ENCODE measurements around the gene C10orf88.

The C10orf88 gene, protein sequence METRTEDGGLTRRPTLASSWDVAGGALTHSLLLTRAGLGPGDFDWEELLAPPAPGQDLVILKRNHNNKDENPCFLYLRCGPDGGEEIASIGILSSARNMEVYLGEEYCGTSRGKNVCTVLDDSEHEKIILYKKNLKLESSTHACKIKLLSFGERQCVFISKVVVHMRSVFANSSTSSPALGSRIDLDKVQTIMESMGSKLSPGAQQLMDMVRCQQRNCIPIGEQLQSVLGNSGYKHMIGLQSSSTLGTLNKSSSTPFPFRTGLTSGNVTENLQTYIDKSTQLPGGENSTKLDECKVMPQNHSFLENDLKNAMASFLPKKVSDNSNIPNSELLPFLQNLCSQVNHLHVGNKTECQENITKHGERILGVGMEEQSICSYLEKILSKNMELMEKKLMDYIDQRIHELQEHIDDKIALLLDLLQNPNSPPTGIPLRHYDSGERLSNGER

GRCh38 chr10:122953902-122954730, at the start of gene C10orf88:
Gene C10orf88 (minus strand): TSS chr10:122954227. CDS start chr10:122954178, 49 bp downstream.
- peak; percentile 99 for DNase-seq

- DNase-seq, result no peak
Measured at GRCh38 chr10:123001370-123001769, 47.3 kb upstream of the C10orf88 start.

- DNase-seq, result no peak
Measured at GRCh38 chr10:123000155-123000554, 46.1 kb upstream of the C10orf88 start.

DNA sequence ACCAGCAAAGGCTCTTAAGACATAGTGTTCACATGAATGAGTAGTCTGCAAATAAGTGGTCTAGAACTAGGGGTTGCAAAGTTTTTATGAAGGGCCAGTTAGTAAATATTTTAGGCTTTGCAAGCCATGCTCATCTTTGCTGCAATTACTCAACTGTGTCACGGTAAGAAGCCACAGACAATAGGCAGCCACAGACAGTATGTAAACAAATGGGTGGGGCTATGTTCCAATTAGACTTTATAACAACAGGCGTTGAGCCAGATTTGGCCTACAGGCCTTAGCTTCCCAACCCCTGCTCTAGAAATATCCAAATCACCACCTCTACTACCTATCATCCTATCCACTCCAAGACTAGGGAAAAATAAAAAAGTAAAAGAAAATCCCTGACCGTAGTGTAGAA, 45.3 kb upstream of the C10orf88 start:
- DNase-seq, result no peak

- DNase-seq, result no peak
Measured at GRCh38 chr10:122998934-122999333, 44.9 kb upstream of the C10orf88 start.

DNA sequence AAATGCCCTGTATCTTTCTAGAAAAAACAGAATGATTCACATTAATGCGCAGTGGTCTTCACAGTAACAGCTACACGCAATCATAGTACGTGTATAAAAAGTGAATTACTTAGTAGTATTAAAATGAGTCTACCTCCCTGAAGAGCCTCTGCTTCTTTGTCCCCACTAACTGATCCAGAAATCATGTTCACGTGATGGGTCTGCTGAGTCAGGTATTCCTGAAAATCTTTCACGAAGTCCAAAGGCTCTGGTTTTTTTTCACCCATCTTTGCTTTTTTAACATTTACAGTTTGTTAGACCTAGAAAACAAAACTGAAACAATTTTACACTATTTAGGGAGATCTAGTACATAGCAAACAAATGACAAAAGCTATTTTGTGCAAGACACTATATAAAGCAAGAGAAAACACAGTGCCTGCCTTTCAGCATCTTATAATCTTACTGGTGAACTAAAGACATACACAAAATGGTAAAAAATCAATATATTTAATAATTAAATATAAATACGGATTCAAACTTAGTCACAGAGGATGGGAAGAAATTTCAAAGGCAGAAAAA, 44.4 kb upstream of the C10orf88 start:
- DNase-seq, result no peak

DNA sequence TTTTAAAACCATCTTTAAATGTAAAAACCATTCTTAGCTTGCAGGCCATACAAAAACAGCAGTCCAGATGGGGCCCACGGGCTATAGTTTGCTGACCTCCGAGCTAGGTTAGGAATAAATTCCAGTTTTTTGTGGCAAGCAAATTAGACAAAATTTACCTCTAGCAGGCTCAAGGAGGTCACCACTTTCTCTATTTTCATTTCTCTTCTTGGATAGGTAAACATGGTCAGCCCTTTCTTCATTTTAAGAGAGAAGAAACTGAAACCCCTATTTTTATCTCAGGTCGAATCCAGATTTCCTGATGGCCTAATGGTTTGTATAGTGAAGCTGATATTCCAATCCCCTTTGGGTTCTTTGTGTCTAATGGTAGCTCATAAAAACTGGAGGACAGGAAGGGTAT, 43.8 kb upstream of the C10orf88 start:
- no peak for DNase-seq

GRCh38 chr10:122995936-122996335, 41.9 kb upstream of the C10orf88 start:
- DNase-seq, result no peak

GRCh38 chr10:122993797-122994336, 39.8 kb upstream of the C10orf88 start:
- no peak for DNase-seq

DNA sequence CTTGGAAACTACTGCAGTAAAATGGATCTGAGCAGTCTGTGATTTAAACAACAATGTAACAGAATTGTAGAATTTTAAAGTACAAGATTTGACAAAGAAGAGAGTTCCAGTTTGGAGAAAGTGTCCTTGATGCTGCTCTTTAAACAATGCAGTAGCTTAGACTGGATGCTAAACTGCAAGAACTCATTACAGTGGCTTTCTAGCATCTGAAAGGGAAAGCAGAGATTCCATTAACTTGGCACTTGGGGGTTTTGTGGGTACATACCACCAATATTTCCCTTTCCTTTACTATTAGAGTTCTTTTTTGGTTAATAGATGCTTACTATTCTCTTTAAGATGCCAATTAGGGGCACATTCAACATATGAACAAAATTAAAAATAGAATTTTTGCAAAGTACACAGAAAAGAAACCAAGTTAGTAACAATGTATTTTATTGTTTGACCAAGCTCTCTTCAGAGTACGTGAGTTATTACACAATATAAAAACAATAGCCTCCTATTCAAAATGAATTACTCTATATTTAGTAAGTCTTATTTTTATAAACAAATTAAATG, 38.1 kb upstream of the C10orf88 start:
- no peak for DNase-seq

DNA sequence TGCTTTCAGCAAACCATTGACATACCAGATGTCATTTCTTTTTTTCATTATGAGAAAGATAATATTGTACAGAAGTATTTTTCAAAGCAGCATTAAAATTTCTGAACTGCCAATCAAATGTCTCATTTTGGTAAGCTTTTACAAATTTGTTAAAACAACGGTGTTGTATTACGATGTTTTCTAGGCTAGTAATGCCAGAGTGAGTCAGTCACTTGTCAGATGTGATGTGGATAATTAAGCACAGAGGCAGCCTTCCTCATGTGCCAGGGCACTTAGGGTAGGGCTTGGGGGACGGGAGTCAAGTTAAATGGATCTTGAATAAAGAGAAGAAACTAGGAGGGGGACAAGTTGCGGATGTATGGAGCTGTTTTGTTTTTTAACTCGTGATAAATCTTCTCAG, 36.3 kb upstream of the C10orf88 start:
- DNase-seq, result peak; percentile 4

- DNase-seq, result peak; percentile 23
Measured at GRCh38 chr10:122988501-122988900, 34.5 kb upstream of the C10orf88 start.

- no peak for DNase-seq
Measured at GRCh38 chr10:122986335-122986734, 32.3 kb upstream of the C10orf88 start.

- DNase-seq, result no peak
Measured at GRCh38 chr10:122984708-122985107, 30.7 kb upstream of the C10orf88 start.

DNA sequence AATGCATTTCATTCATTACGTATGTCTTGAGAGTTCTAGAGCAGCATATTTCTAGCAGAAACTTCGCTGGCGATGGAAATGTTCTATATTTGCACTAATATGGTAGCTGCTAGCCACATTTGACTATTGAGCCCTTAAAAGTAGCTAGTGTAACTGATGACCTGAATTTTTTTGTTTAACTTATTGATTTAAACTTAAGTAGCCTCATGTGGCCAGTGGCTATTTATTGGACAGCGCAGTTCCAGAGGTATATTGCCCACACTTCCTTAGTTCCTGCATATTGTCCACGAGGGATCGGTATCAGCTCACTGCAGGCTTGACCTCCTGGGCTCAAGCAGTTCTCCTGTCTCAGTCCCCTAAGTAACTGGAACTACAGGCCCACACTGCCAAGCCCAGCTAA, 29.9 kb upstream of the C10orf88 start:
- no peak for DNase-seq

- peak; percentile 50 for DNase-seq
Measured at GRCh38 chr10:122981066-122981464, 27.0 kb upstream of the C10orf88 start.

DNA sequence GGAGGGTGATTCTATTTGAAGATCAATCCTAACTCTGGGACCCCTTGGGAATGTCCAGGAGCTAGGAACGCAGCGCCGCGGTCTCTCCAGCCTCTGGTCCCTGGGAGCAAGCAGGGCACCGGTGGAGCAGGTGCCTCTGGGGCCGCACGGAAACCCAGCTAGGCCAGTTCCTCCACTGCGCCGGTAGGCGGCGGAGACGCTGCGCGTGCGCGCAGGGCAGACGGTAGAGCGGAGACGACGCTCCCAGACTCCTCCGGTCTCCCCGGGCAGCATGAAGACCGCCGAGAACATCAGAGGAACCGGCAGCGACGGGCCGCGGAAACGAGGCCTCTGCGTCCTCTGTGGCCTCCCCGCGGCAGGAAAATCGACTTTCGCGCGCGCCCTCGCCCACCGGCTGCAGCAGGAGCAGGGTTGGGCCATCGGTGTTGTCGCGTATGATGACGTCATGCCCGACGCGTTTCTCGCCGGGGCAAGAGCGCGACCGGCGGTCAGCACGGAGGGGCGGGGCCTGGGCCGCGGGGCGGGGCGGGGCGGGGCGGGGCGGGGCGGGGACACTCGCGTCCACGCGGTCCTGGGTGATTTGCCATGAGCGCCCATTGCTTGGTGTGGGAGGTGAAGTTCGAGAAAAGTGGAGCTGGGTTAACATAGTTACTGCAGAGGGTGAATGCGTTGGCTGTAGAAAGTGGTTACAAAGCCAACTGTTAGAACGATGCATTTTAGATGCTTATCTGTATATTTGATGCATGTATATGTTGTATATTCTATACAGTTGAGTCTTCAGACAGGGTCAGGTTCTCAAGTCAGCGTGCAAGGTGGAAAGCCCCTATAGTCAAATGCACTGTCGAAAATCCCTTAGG, 26.4 kb upstream of the C10orf88 start, which contains the start of gene PSTK:
Gene PSTK (plus strand): TSS at position 193 of the 857 bp plus-strand sequence. CDS start 79 bp downstream, at position 272.
- peak; percentile 90 for DNase-seq

- no peak for DNase-seq
Measured at GRCh38 chr10:122974543-122975064, 20.6 kb upstream of the C10orf88 start.

DNA sequence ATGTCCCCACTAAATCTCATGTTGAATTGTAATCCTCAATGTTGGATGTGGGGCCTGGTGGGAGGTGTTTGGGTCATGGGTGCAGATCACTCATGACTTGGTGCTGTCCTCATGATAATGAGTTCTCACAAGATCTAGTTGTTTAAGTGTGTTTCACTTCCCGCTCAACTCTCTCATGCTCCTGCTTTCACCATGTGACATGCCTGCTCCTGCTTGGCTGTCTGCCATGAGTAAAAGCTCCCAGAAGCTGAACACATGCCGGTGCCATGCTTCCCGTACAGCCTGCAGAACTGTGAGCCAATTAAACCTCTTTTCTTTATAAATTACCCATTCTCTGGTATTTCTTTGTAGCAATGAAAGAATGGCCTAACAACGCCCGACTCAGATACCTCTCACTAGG, 20.0 kb upstream of the C10orf88 start:
- no peak for DNase-seq

DNA sequence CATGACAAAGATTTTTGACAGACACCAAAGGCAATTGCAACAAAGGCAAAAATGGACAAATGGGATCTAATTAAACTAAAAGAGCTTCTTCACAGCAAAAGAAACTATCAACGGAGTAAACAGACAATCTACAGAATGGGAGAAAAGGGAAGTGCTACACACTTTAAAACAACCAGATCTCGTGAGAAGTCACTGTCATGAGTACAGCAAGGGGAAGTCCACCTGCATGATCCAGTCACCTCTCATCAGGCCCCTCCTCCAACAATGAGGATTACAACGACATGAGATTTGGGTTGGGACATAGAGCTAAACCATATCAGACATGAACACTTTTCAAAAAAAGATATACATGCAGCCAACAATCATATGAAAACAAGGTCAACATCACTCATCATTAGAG, 14.7 kb upstream of the C10orf88 start:
- no peak for DNase-seq

GRCh38 chr10:122966879-122967278, 12.9 kb upstream of the C10orf88 start:
- DNase-seq, result no peak

GRCh38 chr10:122962405-122962804, 8.4 kb upstream of the C10orf88 start:
- no peak for DNase-seq
